H1 (cell line): ENCODE measurements around the gene TP73. TPM values are rescaled to one million over a fixed set of nuclear protein-coding genes. Genes with fewer than 3 reads are reported as not detected.

Experiments used
- GABPA ChIP-seq: IDR thresholded peaks from 2 replicates; pipeline ENCODE4 v1.6.1; 2011; ENCODE audit warnings: mild to moderate bottlenecking, low read length, moderate library complexity, borderline replicate concordance; ENCODE audit not compliant: insufficient read depth
- HDAC2 ChIP-seq, 2 experiments: fragments of 300-600 bp in 1 of 2; sonication (generic) in 1 of 2; IDR thresholded peaks; 2 replicates each; pipeline ENCODE4 v1.6.1; 2011 to 2012; ENCODE audit warnings: low read depth in 2 of 2, low read length in 2 of 2, mild to moderate bottlenecking in 2 of 2, moderate library complexity in 2 of 2, borderline replicate concordance in 1 of 2, inconsistent platforms in 1 of 2
- TEAD4 ChIP-seq: IDR thresholded peaks from 2 replicates; pipeline ENCODE4 v1.6.1; 2012; ENCODE audit warnings: low read depth, low read length, inconsistent platforms, mixed read lengths
- polyA plus RNA-seq, 7 experiments: library from polyadenylated mRNA; depleted of rRNA in 3 of 7; stranded (reverse) in 5 of 7; unstranded in 2 of 7; fragments of >200 nt in 5 of 7; fragments of 200-250 nt in 2 of 7; gene quantifications; 1 replicate in 5 of 7; 2 replicates in 1 of 7; 4 replicates in 1 of 7; pipeline versions ENCODE4 v1.2.1 to v1.2.3, GENCODE V29; 2011 to 2013; ENCODE audit warnings: missing spikeins in 2 of 7, mixed read lengths in 2 of 7
- total RNA-seq: library from RNA; stranded (reverse); fragmentation: NEBNext Ultra II Directional; extraction: Animal tissue kit (Norgen Biotek cat#: 25700); gene quantifications from 2 replicates; pipeline ENCODE4 v1.2.1, GENCODE V29; 2021
- TF ChIP-seq, protein P1 (sequence below): IDR thresholded peaks from 2 replicates; pipeline ENCODE4 v1.6.1; 2012; ENCODE audit warnings: inconsistent platforms

TP73 gene
- total and polyA plus RNA-seq, 2 of the 8 experiments (the other 6 are each of a cell fraction or from before 2014, with no cell fraction given), result 2.6 to 3.1 TPM

- no peak for TF ChIP-seq HDAC2 (IDR thresholded peaks at IDR 0.05; ENCODE audit: borderline replicate concordance in 1 of 2, low read depth in 2 of 2, low read length in 2 of 2)
- no peak for TF ChIP-seq GABPA
- TF ChIP-seq TEAD4, result no peak
- TF ChIP-seq, protein P1, sequence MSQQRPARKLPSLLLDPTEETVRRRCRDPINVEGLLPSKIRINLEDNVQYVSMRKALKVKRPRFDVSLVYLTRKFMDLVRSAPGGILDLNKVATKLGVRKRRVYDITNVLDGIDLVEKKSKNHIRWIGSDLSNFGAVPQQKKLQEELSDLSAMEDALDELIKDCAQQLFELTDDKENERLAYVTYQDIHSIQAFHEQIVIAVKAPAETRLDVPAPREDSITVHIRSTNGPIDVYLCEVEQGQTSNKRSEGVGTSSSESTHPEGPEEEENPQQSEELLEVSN, result no peak
- TF ChIP-seq, all 59 proteins: peak for 0
Observed at GRCh38 chr1:3679799-3680453, 27.6 kb downstream of the TP73 start (continued).
